Colon (tissue), 2 donors: ENCODE measurements around the gene ZFHX2.
"Not testable (repeated sequence)": the region's sequence is repeated elsewhere in the genome, so short reads cannot be mapped to it uniquely, and the experiment has no call there.

Experiments
- FAIRE-seq: peaks from 2 replicates; lab custom pipeline; 2012; peaks lifted over from hg19 to GRCh38; lab: Jason Lieb, UNC
- donor health status: control.
- donor health status: control.

Gene ZFHX2

DNA sequence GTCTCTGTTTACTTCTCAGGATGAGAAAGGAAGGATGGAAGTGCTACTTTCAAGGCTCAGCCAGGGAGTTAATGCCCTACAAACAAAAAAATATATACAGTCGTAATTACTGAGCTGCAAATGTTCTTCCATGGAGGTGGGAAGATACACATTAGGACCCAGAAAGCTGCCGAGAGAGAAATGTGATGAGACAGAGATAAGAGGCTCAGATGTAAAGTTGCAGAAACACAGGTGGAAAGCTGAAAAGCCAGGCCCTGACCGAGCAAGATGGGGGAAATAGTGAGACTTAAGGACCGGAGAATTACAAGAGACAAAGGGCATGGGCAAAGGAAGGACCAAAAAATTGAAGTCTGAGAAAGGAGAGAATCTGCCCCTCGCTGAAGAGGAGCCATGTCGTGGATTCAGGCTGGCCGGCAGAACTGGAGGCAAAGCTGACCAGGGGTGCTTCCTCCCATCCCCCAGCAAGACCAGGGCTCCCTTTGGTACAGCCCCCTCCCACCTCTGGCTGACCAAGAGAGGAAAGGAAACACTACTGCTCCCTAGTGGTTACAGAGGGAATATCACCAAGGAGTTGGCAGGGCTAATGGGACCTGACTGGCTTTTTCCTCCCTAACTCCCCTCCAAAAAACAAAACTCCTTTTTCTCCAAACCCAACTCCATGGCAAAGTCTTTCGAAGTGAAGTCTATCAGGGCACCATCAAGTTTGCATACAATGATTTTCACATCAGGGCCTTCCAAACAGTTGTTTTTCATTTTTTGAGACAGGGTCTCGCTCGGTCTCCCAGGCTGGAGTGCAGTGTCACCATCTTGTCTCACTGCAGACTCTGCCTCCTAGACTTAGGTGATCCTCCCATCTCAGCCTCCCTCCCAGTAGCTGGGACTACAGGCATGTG, 12.1 kb downstream of the ZFHX2 start:
- FAIRE-seq: no peak

DNA sequence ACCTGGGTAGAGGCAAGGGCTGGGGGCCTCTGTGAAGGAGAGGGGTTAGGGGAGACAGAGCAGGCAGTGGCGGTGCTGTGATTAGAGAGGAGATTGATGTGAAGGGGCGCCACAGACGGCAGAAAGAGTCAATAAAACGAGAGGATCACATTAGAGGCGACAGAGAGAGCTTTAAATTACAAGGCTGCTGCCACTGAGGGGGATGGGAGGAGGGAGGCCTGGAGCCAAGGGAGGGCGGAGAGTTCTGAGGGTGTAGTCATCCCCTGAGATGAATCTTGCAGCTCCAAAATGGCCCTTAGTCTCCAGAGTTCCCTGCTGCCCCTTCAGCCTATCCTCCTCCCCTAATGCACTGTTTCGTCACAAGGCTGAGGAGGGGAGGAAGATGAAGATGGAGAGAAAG, 12.8 kb downstream of the ZFHX2 start:
- FAIRE-seq: no peak

DNA sequence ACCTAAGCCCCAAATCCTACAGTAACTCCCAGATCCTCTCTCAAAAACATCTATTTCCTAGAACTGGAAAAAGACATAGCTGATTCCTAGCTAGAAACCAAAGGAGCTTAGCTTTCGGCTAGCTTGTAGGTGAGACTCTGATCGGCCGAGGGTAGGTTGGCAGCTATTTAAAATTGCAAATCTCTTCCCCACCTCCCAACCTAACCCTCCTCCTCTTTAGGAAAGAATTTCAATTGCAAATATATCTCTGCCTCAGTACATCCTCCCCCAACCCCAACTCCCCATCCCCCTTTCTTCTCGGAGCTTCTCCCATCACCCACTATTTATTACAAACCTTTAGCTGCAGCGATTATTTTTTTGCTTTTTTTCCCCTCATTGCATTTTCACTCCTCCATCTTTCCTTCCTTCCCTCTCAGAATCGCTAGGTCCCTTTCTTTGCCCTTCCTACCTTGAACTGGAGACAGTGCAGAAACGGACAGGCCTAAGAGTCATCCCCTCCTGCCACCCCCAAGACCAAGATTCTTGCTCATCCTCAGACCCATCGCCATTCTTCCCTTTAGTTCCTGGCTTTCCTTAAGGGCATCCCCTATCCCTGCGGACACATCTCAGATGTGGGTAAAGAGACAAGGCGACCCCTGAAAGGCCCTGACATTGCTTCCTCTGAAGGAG, 13.4 kb downstream of the ZFHX2 start:
- no peak for FAIRE-seq

DNA sequence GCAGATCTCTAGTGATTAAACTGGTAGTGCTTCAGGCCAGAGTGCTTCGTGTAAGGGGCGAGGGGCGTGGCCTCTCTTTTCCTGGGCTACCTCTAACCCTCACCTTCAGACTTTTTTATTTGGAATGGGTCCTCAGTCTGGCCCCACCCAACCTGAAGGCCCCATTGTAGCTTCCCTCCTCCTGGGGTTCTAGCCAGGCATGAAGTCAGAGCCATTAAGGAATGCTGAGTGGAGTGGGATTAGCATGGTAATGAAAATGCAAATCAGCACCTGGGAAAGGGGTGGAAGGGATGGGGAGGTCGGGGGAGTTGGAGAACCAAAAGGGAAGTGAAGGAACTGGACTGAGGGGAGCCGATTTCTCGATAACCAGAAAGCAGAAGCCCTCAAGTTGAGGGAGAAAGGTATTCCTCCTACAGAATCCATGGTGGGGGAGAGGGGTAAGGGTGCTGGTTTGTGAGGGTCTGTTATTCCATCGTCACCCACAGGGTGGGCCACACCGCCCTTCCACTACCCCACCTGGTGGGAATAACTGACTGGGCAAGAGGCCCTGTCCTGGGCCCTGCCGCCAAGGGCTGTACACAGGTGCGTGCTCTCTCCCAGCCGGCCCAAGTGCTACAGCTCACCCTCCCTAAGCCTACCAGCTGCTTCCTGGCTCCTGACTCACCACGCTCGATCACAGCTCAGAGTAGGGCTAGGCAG, 14.1 kb downstream of the ZFHX2 start:
- no peak for FAIRE-seq

DNA sequence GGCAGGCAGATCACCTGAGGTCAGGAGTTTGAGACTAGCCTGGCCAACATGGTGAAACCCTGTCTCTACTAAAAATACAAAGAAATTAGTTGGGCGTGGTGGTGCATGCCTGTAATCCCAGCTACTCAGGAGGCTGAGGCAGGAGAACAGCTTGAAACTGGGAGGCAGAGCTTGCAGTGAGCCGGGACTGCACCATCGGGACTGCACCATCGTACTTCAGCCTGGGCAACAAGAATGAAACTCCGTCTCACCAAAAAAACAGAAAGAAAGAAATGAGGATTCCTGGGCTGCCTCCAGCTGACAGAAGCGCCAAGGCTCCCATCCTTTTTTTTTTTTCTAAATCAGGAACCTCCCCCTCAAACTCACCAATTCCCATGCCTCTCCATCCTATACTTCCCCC, 14.7 kb downstream of the ZFHX2 start:
- not testable (repeated sequence) for FAIRE-seq

DNA sequence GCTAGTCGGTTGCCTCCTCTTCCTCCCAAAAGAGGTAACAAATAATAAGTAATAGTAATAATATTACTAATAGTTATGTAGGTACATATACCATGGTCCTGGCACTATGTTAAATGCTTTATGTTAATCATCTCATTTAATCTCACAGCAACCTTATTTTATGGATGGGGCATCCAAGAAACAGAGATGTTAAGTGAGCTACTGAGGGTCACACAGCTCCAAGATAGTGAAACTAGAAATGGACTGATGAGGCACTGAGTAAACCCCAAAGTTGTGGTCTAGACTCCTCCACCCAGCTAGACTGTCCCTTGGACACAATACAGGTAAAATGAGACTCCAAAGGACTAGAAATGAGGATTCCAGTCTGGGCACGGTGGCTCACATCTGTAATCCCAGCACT, 15.1 kb downstream of the ZFHX2 start:
- FAIRE-seq: no peak

DNA sequence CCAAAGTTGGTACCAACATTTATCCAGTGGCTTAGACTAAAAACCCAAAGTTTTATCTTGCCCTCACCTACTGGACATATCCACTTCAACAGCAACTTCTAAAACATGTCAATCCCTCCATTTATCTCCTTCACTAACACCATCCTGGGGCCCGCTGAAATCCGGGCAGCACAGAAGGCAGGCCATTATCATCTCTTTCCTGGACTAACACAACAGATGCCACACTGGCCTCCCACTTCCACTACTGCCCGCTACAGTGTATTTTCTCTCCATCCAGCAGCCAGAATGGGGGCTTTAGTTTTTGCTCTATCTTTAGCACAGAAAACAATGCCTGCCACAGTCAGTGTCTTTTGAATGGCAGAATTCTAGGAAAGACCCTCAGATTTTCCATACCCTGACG, 15.6 kb downstream of the ZFHX2 start:
- no peak for FAIRE-seq

DNA sequence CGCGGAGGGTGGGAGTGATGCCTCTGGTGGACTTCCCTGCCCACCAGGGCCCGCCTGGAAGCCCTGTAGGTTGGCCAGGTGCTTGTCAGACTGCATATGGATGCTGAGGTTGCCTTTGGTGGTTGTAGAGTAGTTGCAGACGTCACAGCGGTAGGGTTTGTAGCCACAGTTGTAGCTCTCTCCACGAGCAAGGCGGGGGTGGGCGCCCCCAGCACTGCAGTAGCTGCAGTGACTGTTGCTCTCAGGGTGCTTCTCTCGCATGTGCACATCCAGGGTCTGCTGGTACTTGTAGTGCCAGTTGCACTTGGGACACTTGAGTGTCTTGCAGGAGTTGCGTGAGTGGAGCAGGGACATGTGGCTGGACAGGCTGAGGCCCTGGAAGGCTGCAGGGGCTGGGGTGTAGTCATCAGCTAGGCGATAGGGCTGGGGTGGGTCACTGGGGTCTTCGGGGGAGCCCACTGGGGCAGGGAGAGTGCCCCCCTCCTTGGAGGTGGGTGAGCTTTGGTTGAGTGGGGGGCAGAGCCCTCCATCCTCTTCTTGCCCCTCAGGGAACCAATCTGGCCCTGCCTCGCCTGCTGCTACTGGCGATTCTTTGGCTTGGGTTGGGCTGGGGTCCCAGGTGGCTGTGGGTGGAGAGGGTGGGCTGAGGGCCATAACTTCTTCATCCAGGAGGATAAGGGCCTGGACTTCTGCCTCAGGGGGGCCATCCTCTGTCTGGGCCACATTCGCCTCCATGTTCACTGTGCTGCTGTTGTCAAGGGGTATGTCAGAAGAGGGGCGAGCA, 17.7 kb downstream of the ZFHX2 start:
- FAIRE-seq: no peak

DNA sequence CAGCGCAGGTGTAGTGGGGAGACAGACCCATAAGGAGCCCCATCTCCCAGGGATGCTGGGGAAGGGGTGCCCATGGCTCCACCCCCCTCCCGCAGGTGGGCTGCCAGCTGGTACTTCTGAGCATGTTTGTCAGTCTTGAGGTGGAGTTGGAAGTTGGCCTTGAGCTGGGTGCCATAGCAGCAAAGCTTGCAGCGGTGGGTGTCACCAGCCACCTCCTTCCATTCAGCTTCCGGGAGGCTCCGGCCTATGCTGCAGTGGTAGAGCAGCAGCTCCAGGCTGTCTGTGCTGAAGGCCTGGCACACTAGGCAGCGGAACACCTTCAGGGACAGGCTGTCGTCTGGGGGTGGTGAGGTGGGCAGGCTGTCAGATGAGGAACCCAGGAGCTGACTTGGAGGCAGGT, 18.9 kb downstream of the ZFHX2 start:
- no peak for FAIRE-seq

DNA sequence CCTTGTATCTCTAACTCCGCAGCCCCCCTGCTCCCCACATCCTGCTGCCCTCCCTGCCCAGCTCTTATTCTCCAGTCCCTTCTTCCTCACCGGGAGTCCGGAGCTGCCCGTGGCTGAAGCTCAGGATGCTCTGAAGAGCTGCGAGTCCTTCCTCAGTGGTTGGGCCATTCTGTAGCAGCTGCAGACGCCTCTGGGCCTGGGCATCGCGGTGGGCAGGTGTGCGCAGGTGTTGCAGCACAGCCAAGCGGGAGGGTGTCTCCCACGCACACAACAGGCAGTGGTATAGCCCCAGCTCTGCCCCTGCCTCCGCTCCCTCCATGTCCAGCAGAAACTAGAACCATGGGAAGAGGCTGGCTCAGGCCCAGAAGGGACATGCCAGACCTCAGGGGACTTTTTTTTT, 20.2 kb downstream of the ZFHX2 start:
- FAIRE-seq: no peak

DNA sequence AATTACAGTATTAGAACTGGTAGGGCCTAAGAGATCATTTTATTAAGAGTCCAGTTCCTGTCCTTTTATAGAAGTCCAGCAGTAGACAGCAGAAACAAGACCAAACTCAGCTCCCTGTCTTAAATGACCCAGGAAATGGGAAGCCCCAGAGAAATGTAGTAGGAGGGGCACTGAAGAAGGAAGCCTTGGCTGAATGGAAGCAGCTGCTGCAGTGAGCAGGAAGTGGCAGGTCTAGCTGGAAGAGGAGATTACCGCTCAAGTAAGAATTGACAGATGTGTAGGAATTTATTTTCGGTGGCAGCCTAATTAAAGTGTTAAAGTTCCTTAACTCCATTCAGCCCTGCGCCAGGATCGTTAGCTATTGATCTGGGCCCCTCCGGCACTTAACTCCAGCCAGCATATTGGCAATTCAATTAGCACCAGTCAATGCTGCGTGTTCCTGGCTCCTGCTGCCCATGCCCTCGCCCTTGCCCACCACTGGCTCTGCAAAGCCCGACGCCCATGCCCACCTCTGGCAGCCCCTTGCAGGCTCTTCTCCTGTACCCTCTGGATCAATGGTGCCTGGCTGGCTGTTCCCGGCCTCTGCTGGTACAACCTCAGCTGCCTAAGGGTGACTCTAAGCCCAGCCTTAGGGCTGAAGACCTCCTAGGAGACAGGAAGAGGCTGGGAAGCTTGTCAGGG, 21.1 kb downstream of the ZFHX2 start:
- FAIRE-seq: no peak

DNA sequence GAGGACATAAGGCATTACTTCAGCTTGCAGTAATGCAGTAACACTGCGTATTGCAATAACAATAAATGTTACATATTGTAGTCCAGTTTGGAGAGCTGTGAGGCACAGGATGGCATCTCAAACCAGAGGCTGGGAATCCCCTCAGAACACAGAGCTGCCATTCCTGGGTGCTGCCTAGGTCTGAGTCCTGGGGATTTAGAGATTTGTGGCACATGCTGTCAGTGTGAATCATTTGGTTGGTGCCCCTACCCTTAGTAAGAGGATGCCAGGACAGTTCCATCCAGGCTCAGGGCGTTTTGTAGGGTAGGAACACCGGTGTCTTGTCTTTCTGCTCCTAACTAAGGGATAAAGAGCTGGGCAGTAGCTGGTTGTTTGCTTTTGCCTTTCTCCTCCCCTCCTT, 22.5 kb downstream of the ZFHX2 start:
- FAIRE-seq: no peak

DNA sequence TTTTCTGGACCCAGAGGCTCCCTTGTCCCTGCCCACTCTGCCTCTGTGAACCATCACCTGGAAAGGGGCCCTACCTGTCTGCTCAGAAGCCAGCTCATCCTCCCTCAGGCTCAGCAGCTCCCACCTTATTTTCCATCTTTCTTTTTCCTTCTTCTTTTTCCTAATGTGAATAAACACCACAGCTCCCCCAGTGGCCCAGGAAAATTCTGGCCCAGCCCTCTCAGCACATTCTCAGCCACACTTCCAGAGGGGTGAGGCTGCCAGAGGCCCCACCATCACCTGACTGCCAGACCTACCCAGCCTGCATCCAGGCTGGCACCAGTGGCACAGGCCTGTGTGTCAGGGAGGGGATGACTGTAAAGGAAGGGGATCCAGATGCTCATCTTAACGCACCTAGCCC, 23.0 kb downstream of the ZFHX2 start:
- FAIRE-seq: no peak

DNA sequence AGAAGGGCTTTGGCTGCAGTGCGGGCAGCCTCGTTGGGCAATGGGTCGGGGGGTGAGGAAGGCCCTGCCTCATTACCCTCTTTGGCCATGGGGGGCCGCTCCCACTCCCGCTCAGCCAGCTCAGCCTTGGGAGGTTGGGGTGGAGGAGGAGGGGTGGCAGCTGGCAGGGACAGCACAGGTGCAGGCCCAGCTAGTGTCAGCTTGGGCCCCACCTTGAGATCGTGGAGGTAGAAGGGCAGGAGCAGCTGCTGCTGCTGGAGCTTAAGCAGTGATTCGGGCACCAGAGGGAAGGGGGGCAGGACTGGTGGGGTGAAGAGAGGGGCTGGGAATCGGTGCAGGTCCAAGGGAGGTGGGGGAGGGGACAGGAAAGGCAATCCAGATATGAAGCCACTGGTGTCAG, 26.0 kb downstream of the ZFHX2 start:
- no peak for FAIRE-seq

DNA sequence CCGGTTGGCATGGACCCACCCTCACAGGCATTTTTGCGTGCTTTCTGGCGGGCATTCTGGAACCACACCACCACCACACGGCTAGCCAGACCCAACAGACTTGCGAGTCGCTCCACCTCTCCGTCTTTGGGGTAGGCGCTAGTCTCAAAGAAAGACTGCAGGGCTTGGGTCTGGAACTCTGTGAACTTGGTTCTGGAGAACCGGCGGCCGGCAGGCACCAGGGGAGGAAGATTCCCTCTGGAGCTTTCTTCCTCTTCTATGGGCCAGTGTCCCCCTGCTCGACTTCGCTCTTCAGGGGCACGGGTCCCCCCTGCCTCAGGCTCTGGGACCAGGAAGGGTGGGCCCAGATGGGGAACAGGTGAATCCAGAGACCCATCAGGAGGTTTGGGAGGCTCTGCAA, 26.6 kb downstream of the ZFHX2 start:
- FAIRE-seq: no peak

DNA sequence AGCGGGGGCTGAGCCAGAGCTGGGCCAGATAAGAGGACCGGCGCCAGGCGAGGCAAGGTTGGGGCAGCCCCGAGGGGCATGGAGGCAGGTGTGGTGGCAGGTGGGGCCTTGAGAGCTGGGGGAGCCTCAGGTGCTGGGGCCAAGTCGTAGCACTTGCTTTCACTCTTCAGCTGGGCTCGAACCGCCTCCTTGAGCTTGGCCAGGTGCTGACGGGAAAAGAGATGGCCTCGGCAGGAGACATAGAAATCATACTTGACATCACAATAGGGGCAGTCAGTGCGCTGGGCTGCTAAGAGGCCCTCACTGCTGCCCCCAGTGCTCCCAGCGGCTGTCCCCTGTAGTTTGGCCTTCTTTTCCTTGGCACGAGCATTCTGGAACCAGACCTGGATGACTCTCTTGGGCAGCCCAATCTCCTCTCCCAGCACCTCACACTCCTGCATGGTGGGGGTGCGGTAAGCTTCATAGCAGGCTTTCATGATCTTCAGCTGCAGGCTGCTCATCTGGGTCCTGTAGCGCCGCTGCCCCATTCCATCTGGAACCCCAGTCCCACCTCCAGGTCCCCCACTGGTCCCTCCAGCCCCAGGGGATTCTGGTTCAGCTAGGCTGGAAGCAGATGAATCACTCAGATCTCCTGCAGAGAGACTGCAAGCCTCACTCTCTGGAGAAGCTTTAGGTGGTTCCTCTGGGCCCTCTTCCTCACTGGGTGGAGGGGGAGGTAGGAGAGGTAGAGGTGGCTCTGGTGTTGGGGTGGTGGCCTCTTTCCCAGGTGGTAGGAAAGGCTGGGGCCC, 28.1 kb downstream of the ZFHX2 start:
- FAIRE-seq: no peak

DNA sequence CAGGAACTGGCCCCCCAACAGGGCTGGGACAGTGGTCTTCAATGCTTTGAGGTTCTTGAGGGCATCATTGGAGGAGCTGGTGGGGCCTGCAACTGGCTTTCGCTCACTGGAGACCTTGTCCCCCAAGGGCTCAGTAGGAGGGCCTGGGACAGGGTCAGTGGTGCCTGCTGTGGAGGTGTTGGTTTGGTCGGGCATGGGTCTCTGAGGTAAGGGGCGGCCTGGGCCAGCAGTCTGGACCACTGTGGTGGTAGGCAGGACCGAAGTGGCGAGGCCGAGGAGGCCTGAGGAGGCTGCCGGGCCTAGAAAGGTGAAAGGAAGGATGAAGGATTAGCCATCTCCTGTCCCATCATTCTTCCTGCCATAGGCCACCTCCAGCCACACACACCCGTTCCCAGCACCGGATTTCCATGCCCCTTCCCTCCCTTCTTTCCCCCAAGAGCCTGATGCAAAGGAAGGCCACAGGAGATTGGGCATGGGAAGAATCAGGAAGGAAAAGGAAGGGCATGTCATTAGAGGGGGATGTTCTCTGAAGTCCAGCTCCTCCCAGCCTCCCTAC, 28.8 kb downstream of the ZFHX2 start:
- FAIRE-seq: no peak

DNA sequence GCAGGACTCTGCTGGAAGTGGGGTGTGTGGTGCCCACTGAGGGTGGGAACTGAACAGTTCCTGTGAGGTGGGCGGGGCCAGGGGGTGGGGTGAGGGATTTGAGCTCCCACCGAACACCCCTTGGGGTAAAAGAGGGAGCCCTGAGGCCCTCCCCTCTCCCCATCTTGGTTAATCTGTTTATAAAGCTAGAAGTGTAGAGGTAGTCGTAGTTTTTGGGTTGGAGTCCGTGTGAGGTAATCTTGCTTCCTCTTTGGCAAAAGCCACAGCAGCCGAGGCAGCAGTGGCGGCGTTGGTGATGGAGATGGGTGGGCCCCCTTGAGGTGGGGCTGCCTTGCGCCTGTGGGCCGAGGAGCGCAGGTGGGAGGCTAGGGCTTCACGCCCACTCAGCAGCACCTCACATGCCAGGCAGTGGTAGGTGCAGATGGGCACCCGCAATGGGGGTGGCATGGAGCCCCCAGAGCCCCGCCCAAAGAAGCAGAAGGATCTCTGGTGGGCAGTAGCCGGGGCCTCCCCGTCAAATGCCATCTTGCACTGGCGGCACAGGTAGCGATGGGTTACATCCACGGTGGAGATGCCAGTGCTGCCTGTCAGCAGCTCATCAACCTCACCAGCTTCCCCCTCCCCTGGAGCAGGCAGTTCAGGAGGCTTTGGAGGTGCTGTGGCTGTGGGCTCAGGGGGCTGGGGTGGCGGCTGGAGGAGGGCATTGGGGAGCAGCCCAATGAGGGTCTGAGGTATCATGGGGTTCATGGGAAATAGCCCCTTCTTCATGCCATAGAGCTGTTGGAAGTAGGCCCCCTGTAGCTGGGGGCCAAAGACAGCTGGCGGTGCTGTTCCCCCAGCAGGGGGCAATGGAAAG, 29.6 kb downstream of the ZFHX2 start:
- FAIRE-seq: no peak

DNA sequence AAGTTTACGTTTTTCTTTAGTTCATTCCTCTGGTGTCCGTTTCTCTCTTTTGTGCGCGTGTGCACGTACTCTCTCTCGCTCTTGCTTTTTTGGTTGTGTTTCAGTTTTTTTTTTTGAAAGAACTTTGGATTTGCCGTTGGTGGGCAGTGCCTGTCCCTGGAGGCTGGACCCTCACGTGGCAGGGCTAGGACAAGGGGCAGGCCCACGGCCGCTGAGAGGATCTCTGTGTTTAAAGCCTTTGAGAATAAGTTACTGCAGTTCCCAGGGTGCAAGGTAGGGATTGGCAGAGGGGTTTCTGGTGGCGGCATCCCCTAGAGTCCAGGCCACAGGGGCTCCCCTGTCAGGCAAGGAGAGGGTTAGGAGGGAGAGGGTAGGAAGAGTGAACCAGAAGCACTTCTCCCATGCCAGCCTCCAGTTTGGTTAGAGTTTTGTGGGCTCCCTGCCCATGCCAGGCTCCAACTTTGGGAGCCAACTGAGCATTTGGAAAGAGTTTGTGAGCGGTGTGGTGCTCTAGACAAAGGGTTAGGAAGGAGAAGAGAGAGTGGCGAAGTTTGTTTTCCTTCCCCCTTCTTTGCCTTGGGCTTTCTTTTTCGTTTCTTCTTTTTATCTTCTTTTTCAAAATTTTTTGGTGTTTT, 30.5 kb downstream of the ZFHX2 start:
- no peak for FAIRE-seq
